Neuron (in vitro differentiated cells): ENCODE results near the gene AGL.
"Not testable (repeated sequence)": the region's sequence is repeated elsewhere in the genome, so short reads cannot be mapped to it uniquely, and the experiment has no call there.

Experiments used
- H2AFZ ChIP-seq: one replicate; pipeline ENCODE4 v1.6.1; 2013; ENCODE audit warnings: low read depth, mild to moderate bottlenecking, inconsistent platforms, low read length, moderate library complexity
- H3K27me3 ChIP-seq: one replicate; pipeline ENCODE4 v1.6.1; 2013; ENCODE audit warnings: low read length; ENCODE audit not compliant: insufficient read depth
- H3K36me3 ChIP-seq: one replicate; pipeline ENCODE4 v1.6.1; 2013; ENCODE audit warnings: low read length; ENCODE audit not compliant: insufficient read depth
- H3K4me1 ChIP-seq: one replicate; pipeline ENCODE4 v1.6.1; 2013; ENCODE audit warnings: low read length; ENCODE audit not compliant: insufficient read depth
- H3K4me3 ChIP-seq: 2 replicates; pipeline ENCODE4 v1.5.1; 2013; ENCODE audit warnings: mild to moderate bottlenecking, low read length, moderate library complexity
- H3K9me3 ChIP-seq: one replicate; pipeline ENCODE4 v1.6.1; 2013; ENCODE audit warnings: low read length

AGL gene

DNA sequence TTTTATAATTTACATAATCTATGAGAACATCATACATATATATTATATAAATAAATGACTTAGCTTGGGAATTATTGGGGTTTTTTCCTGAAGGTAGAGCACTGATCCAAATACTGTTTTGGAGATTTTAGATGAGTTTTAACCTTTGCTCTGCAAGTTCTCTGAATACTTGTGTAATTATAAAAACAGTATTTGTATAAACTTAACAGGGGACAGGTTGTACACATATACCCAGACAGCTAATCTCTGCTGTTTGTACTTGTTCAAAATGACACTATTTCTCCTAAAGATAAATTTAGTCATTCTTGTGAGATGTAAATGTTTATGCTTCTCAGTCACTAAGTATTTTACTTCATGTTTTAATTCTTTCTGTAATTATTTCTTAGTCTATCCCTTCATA is 8.7 kb downstream of the AGL start:
- H3K36me3 ChIP-seq: peaks cover 12% of the 10 kb centered on the region
- no peak overlapping the region for H3K4me3 ChIP-seq
- peaks cover 2% of the 10 kb centered on the region for H3K9me3 ChIP-seq
- no peaks in the 10 kb centered on the region for H3K4me1 ChIP-seq
- no peaks in the 10 kb centered on the region for H3K27me3 ChIP-seq
- H2AFZ ChIP-seq: no peak overlapping the region

DNA sequence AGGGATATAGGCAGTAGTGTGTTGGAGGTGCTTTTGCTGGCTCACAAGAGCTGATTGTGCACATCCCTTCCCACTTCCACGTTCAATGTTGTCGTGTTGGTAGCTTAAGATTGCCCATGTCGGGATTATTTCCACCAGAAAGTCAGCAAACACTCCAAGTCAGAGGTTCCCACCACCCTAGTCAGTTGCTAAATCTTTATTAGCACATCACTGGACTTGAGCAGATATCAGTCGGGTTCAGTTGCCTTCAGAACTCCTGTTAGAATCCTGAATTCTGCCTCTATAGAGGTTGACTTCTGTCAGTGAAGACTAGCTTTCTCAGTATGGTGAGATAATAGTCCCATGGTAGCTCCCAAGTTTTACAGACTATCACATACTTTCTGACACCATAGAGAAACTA is 10.5 kb downstream of the AGL start:
- no peaks in the 10 kb centered on the region for H3K4me1 ChIP-seq

DNA sequence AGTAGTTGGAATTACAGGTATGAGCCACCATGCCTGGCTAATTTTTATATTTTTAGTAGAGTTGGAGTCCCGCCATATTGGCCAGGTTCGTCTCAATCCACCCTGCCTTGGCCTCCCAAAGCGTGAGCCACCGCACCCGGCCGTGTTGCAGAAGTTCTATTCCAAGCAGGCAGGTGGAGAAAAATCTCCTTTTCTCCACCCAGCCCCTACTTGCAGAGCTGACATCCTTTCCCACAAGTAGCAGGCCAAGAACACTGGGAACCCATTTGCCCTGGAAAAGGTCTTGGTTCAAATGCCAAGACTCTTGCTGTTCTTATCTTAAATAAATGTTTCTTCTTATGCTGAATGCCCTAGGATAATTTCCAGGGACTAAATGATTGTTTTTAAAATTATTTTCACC is 17.5 kb downstream of the AGL start:
- Histone ChIP-seq H3K4me1 (no peaks in the 10 kb centered on the region), H3K36me3 (peaks cover 10% of the 10 kb centered on the region), H3K9me3 (no peaks in the 10 kb centered on the region), H3K4me3 (no peak overlapping the region), H2AFZ (no peak overlapping the region), H3K27me3 (no peaks in the 10 kb centered on the region)

More for the DNA sequence above, 10.5 kb downstream of the AGL start:
- Histone ChIP-seq H3K9me3 (peaks cover 2% of the 10 kb centered on the region), H3K36me3 (peaks cover 16% of the 10 kb centered on the region), H3K4me3 (no peak overlapping the region), H3K27me3 (no peaks in the 10 kb centered on the region), H2AFZ (no peak overlapping the region)

GRCh38 chr1:99869304-99869703 is 19.1 kb downstream of the AGL start:
- Histone ChIP-seq H3K4me3 (no peak overlapping the region), H3K36me3 (peaks cover 9% of the 10 kb centered on the region), H3K27me3 (no peaks in the 10 kb centered on the region), H2AFZ (no peak overlapping the region), H3K9me3 (no peaks in the 10 kb centered on the region), H3K4me1 (no peaks in the 10 kb centered on the region)

- Histone ChIP-seq H2AFZ (no peak overlapping the region), H3K4me1 (no peaks in the 10 kb centered on the region), H3K36me3 (peaks cover 6% of the 10 kb centered on the region), H3K9me3 (no peaks in the 10 kb centered on the region), H3K4me3 (no peak overlapping the region), H3K27me3 (no peaks in the 10 kb centered on the region)
Observed at GRCh38 chr1:99869723-99870122, 19.6 kb downstream of the AGL start.

DNA sequence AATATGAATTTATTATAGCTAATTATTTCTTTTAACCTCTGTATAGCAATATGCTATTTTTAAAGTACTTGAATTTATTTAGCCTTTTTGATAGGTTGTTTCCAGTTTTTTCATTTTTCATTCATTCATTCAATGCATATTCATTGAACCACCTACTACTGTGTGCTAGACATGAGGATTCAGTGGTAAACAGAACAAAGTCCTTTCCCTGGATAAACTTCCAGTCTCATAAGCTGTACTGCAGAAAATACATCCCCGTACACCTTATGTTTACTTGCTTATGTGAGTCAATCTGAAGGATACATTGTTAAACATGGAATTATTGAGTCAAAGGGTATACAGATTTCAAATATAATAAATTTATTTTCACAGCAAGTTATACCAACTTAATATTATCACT is 21.9 kb downstream of the AGL start:
- Histone ChIP-seq H3K27me3 (no peaks in the 10 kb centered on the region), H3K4me3 (no peak overlapping the region), H2AFZ (no peak overlapping the region), H3K4me1 (no peaks in the 10 kb centered on the region), H3K9me3 (no peaks in the 10 kb centered on the region), H3K36me3 (peaks cover 12% of the 10 kb centered on the region)

DNA sequence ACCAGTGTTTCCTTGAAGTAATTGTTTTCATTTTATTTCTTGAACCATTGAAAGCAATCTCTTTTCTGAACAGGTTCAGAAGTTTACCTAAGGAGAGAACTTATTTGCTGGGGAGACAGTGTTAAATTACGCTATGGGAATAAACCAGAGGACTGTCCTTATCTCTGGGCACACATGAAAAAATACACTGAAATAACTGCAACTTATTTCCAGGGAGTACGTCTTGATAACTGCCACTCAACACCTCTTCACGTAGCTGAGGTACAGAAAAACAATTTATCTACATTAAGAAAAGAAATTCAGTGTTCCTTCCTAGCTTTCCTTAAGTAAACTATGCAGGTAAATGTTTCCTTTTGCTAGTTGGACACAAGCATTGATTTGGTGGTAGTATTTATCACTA is 27.4 kb downstream of the AGL start:
- Histone ChIP-seq H3K4me1 (no peaks in the 10 kb centered on the region), H2AFZ (no peak overlapping the region), H3K9me3 (no peaks in the 10 kb centered on the region), H3K36me3 (peaks cover 34% of the 10 kb centered on the region), H3K27me3 (no peaks in the 10 kb centered on the region), H3K4me3 (no peak overlapping the region)

GRCh38 chr1:99886179-99886578 is 36.0 kb downstream of the AGL start:
- Histone ChIP-seq H3K27me3 (no peaks in the 10 kb centered on the region), H3K9me3 (peaks cover 3% of the 10 kb centered on the region), H3K36me3 (peaks cover 48% of the 10 kb centered on the region), H3K4me3 (no peak overlapping the region), H3K4me1 (no peaks in the 10 kb centered on the region), H2AFZ (no peak overlapping the region)

DNA sequence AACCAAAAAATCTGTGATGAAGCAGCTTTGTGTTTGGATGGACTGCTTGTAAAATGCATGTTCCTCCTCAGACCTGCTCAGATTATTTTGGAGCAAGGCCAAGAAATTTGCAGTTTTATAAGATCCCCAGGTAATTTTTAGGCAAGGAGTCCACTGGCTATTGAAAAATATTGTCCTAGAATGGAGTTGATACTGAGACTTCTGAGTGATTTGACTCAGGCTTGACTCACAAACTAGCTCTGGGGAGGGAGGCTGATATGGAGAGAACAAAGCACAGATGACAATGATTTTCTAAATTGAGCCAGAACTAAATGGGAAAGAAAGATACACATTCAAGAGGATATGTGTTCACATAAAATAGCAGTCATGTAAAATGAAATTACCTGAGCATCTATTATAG is 36.7 kb downstream of the AGL start:
- H3K36me3 ChIP-seq: peaks cover 47% of the 10 kb centered on the region
- no peak overlapping the region for H3K4me3 ChIP-seq
- peaks cover 3% of the 10 kb centered on the region for H3K9me3 ChIP-seq
- H3K27me3 ChIP-seq: no peaks in the 10 kb centered on the region
- no peaks in the 10 kb centered on the region for H3K4me1 ChIP-seq
- H2AFZ ChIP-seq: no peak overlapping the region

DNA sequence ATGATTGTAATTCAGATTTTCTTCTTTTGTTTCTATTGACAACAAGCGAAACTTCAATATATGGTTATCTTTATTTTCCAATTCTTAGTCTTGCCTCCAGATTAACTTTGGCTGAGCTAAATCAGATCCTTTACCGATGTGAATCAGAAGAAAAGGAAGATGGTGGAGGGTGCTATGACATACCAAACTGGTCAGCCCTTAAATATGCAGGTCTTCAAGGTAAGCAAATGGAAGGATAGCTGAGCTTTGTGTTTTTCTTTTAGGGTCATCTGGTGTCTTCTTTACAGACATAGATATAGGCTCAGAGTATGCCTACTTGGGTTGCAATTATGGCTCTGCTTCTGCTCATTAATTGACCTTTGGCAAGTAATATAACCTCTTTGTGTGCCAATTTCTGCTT is 37.7 kb downstream of the AGL start:
- Histone ChIP-seq H3K4me1 (no peaks in the 10 kb centered on the region), H3K36me3 (peaks cover 40% of the 10 kb centered on the region), H2AFZ (no peak overlapping the region)

GRCh38 chr1:99891997-99892396 is 41.8 kb downstream of the AGL start:
- H3K36me3 ChIP-seq: peaks cover 44% of the 10 kb centered on the region
- H3K4me3 ChIP-seq: no peak overlapping the region
- no peak overlapping the region for H2AFZ ChIP-seq
- H3K4me1 ChIP-seq: no peaks in the 10 kb centered on the region
- no peaks in the 10 kb centered on the region for H3K9me3 ChIP-seq
- no peaks in the 10 kb centered on the region for H3K27me3 ChIP-seq

More for the DNA sequence above, 37.7 kb downstream of the AGL start:
- no peaks in the 10 kb centered on the region for H3K27me3 ChIP-seq
- H3K4me3 ChIP-seq: no peak overlapping the region
- peaks cover 3% of the 10 kb centered on the region for H3K9me3 ChIP-seq

DNA sequence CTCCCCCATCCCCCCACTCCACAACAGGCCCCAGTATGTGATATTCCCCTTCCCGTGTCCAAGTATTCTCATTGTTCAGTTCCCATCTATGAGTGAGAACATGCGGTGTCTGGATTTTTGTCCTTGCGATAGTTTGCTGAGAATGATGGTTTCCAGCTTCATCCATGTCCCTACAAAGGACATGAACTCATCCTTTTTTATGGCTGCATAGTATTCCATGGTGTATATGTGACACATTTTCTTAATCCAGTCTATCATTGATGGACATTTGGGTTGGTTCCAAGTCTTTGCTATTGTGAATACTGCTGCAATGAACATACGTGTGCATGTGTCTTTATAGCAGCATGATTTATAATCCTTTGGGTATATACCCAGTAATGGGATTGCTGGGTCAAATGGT is 53.1 kb downstream of the AGL start:
- H3K9me3 ChIP-seq, H3K4me1 ChIP-seq, H3K4me3 ChIP-seq, H2AFZ ChIP-seq, H3K27me3 ChIP-seq, H3K36me3 ChIP-seq: not testable (repeated sequence)

GRCh38 chr1:99906535-99906934 is 56.4 kb downstream of the AGL start:
- Histone ChIP-seq H3K4me3 (no peak overlapping the region), H3K9me3 (peaks cover 6% of the 10 kb centered on the region), H2AFZ (no peak overlapping the region), H3K4me1 (no peaks in the 10 kb centered on the region), H3K36me3 (peaks cover 13% of the 10 kb centered on the region), H3K27me3 (no peaks in the 10 kb centered on the region)

- H3K4me3 ChIP-seq: no peak overlapping the region
- no peaks in the 10 kb centered on the region for H3K27me3 ChIP-seq
- H3K36me3 ChIP-seq: peaks cover 21% of the 10 kb centered on the region
- no peak overlapping the region for H2AFZ ChIP-seq
- no peaks in the 10 kb centered on the region for H3K9me3 ChIP-seq
- no peaks in the 10 kb centered on the region for H3K4me1 ChIP-seq
Observed at GRCh38 chr1:99917214-99917613, 67.1 kb downstream of the AGL start.
